GM13977 (cell line): Measurements from ENCODE around the gene NCAPG2.

Experiments used
- DNase-seq: peaks from one replicate; pipeline ENCODE4 v3.0.0; 2012; ENCODE audit warnings: low spot score
- CTCF ChIP-seq: IDR thresholded peaks from 2 replicates; pipeline ENCODE4 v1.5.1; 2012; ENCODE audit warnings: mild to moderate bottlenecking, control low read depth; ENCODE audit not compliant: insufficient read depth; ENCODE audit errors: extremely low read depth, missing control alignments
- in situ Hi-C: fragments of 300-500 bp; cut with MboI; formaldehyde crosslinking; loops from one replicate; pipeline ENCODE4 v1.12.0; 2022; ENCODE audit warnings: low sequenced_read_pairs, low pct_unique_long_range_greater_than_20kb, mixed read lengths, inconsistent platforms; ENCODE audit not compliant: unreplicated experiment

Gene NCAPG2

GRCh38 chr7:158609313-158609974 is 95.2 kb downstream of the NCAPG2 start:
- in situ Hi-C loops, result no loop called here
- no peak for DNase-seq
- no peak for TF ChIP-seq CTCF

- TF ChIP-seq CTCF, result no peak
- no peak for DNase-seq
- in situ Hi-C loops, result no loop called here
Measured at GRCh38 chr7:158607563-158607962, 97.0 kb downstream of the NCAPG2 start.

GRCh38 chr7:158606671-158607424 is 97.8 kb downstream of the NCAPG2 start:
- in situ Hi-C loops, result no loop called here
- peak; percentile 4 for DNase-seq
- TF ChIP-seq CTCF, result no peak

- peak; percentile 2 for DNase-seq
- in situ Hi-C loops, result no loop called here
- TF ChIP-seq CTCF, result no peak
Measured at GRCh38 chr7:158606129-158606528, 98.5 kb downstream of the NCAPG2 start.

- in situ Hi-C loops, result no loop called here
- TF ChIP-seq CTCF, result no peak
- no peak for DNase-seq
Measured at GRCh38 chr7:158603773-158604755, 100.5 kb downstream of the NCAPG2 start.
